ENCODE measurements around the gene PCDHB12.
"Not testable (repeated sequence)": the region's sequence is repeated elsewhere in the genome, so short reads cannot be mapped to it uniquely, and the experiment has no call there.

PCDHB12 gene

DNA sequence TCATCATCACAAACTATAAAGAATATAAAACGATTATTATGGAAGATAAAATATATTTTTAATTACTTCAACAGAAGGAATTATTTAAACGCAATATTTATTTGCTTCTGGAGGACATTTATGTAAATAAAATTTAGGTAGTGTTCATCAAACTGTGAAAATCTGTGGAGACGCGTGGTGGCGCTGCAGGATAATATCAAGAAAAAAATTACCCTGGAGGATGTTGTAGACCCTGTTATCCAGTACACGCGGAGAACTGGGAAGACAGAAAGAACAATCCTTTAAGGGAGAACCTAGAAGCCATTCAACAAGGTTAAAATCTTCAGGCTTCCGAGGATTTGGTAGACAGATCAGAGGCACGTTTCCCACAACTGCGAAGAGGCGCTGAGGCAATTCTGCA is at the start of gene PCDHB12:
TSS of gene PCDHB12 (plus strand) at position 242 of the 400 bp plus-strand sequence. CDS start 189 bp downstream, outside the sequence.
- DNase-seq = no peak

DNA sequence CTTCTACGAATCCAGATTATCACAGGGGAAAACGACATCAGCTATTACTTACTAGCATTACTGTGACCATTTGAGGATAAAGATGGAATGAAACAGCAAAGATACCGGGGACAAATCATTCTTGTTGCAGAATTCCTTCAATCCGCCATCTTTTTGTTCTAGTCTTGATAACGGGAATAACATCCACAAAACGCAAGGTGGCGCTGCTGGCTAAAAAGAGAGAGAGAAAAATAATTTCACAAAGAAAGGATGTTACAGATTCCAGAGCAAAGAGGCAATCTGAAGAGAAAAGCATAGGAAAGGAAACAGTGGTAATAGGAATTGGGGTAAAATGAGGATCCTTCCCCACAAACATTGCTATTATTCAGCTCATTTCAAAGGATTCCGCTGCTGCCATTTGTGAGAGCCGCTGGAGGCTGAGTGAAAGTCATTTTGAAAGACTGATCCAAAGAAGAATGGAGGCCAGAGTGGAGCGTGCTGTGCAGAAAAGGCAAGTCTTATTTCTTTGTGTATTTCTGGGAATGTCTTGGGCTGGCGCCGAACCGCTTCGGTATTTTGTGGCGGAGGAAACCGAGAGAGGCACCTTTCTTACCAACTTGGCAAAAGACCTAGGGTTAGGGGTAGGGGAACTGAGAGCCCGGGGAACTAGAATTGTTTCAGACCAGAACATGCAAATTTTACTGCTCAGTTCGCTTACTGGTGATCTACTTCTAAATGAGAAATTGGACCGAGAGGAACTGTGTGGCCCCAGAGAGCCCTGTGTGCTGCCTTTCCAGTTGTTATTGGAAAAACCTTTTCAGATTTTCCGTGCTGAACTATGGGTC is 35.9 kb upstream of the PCDHB12 start, which contains the start of gene PCDHB7:
TSS of gene PCDHB7 (plus strand) at position 264 of the 824 bp plus-strand sequence. CDS start at position 456, 192 bp downstream.
- no peak for DNase-seq

DNA sequence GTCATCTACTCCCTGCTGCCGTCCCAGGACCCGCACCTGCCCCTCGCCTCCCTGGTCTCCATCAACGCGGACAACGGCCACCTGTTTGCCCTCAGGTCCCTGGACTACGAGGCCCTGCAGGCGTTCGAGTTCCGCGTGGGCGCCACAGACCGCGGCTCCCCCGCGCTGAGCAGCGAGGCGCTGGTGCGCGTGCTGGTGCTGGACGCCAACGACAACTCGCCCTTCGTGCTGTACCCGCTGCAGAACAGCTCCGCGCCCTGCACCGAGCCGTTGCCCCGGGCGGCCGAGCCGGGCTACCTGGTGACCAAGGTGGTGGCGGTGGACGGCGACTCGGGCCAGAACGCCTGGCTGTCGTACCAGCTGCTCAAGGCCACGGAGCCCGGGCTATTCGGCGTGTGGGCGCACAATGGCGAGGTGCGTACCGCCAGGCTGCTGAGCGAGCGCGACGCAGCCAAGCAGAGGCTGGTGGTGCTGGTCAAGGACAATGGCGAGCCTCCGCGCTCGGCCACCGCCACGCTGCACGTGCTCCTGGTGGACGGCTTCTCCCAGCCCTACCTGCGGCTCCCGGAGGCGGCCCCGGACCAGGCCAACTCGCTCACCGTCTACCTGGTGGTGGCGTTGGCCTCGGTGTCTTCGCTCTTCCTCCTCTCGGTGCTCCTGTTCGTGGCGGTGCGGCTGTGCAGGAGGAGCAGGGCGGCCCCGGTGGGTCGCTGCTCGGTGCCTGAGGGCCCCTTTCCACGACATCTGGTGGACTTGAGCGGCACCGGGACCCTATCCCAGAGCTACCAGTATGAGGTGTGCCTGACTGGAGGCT is 34.0 kb upstream of the PCDHB12 start:
- DNase-seq = not testable (repeated sequence)

DNA sequence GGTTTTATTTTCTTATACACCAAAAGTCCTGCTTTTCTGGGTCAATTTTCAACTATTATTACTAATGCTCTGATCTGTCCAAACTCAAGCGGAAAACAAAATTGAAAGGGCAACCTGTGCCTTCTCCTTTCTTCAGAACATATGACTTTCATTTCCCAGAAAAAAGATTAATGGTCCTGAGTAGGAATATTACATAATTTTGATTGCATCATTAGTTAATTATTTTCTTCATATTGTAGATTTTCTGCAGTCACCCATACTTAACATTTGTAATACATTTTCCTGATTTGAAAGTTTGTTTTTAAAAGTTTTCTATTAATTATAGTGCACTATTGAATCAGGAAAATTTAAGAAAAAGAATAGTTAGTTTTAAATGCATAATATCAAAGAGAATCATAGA is 32.6 kb upstream of the PCDHB12 start:
- no peak for DNase-seq

DNA sequence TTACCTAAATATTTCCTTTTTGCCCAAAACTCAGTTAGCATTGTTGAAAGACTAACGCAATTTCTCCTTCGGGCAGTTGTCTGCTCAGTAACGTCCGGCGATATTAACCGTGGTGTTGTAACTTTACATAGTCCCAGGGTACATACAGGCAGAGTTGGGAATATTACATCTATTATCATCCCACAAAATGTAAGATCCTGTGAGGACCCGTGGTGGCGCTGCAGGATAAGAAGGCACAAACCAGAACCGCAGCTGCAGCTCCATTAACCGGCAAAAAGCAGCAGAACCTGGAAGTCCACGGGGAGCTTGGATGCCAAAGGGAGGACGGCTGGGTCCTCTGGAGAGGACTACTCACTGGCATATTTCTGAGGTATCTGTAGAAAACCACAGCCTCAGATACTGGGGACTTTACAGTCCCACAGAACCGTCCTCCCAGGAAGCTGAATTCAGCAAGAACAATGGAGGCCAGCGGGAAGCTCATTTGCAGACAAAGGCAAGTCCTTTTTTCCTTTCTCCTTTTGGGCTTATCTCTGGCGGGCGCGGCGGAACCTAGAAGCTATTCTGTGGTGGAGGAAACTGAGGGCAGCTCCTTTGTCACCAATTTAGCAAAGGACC is 30.8 kb upstream of the PCDHB12 start, which contains the start of gene PCDHB8:
TSS of gene PCDHB8 (plus strand) at position 214 of the 615 bp plus-strand sequence. CDS start at position 459, 245 bp downstream.
- DNase-seq = not testable (repeated sequence)

DNA sequence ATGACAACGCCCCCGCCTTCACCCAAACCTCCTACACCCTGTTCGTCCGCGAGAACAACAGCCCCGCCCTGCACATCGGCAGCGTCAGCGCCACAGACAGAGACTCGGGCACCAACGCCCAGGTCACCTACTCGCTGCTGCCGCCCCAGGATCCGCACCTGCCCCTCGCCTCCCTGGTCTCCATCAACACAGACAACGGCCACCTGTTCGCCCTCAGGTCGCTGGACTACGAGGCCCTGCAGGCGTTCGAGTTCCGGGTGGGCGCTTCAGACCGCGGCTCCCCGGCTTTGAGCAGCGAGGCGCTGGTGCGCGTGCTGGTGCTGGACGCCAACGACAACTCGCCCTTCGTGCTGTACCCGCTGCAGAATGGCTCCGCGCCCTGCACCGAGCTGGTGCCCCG is 29.1 kb upstream of the PCDHB12 start:
- not testable (repeated sequence) for DNase-seq

DNA sequence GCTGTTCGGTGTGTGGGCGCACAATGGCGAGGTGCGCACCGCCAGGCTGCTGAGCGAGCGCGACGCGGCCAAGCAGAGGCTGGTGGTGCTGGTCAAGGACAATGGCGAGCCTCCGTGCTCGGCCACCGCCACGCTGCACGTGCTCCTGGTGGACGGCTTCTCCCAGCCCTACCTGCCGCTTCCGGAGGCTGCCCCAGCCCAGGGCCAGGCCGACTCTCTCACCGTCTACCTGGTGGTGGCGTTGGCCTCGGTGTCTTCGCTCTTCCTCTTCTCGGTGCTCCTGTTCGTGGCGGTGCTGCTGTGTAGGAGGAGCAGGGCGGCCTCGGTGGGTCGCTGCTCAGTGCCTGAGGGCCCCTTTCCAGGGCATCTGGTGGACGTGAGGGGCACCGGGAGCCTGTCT is 28.6 kb upstream of the PCDHB12 start:
- DNase-seq = not testable (repeated sequence)

DNA sequence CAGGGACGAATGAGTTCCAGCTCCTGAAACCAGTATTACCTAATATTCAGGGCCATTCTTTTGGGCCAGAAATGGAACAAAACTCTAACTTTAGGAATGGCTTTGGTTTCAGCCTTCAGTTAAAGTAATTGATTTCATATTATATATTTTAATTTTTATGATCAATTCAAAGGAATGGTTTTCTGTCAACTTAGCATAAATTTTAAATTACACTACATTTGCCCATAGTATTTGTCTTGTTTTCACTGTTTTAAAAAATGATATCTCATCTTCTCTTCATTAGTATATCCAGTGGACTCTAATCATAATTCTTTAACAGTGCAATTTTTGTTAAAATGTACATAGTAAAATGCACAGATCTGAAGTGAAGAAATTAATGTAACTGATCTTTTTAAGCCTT is 28.2 kb upstream of the PCDHB12 start:
- DNase-seq = no peak

DNA sequence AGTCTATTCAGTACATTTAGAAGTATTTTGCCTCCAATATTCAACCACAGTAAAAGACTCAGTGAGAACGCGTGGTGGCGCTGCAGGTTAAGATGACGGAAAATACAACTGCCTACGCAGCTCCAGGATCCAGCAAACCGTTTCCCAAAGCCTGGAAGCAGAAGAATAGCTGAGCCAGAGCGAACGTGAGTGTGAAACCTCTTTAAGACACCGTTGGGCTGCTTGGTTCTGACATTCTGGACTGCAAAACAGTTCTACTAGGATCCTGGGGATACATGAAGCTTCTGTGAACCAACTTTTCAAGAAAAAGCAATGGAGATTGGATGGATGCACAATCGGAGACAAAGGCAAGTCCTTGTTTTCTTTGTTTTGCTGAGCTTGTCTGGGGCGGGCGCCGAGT is 26.3 kb upstream of the PCDHB12 start, which contains the start of gene PCDHB16:
TSS of gene PCDHB16 (plus strand) at position 140 of the 400 bp plus-strand sequence. CDS start at position 313, 173 bp downstream.
- DNase-seq = no peak

DNA sequence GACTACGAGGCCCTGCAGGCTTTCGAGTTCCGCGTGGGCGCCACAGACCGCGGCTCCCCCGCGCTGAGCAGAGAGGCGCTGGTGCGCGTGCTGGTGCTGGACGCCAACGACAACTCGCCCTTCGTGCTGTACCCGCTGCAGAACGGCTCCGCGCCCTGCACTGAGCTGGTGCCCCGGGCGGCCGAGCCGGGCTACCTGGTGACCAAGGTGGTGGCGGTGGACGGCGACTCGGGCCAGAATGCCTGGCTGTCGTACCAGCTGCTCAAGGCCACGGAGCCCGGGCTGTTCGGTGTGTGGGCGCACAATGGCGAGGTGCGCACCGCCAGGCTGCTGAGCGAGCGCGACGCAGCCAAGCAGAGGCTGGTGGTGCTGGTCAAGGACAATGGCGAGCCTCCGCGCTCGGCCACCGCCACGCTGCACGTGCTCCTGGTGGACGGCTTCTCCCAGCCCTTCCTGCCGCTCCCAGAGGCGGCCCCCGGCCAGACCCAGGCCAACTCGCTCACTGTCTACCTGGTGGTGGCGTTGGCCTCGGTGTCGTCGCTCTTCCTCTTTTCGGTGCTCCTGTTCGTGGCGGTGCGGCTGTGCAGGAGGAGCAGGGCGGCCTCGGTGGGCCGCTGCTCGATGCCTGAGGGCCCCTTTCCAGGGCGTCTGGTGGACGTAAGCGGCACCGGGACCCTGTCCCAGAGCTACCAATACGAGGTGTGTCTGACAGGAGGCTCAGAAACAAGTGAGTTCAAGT is 24.2 kb upstream of the PCDHB12 start:
- not testable (repeated sequence) for DNase-seq

DNA sequence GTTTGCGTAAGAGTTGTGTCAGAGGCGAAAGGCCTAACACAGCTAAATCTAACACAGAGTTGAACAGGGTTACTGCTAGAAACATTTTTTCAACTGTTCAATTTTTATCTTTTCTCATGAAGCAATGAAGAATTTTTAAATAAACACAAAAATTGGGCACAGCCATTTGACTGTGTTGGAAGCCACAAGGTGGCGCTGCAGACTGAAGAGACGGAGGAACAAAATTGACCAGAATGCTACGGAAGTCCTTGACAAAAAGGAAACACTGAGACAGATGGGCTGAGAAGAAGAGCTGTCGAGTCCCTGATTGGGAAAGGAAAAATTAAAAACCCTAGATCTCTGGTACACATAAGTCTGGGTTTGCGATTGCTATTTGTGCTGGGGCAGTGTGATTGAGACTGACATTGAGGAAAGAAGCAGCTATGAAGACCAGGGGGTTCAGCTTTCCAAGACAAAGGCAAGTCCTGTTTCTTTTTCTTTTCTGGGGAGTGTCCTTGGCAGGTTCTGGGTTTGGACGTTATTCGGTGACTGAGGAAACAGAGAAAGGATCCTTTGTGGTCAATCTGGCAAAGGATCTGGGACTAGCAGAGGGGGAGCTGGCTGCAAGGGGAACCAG is 21.5 kb upstream of the PCDHB12 start, which contains the start of gene PCDHB9:
TSS of gene PCDHB9 (plus strand) at position 265 of the 616 bp plus-strand sequence. CDS start at position 423, 158 bp downstream.
- DNase-seq = peak; percentile 21

DNA sequence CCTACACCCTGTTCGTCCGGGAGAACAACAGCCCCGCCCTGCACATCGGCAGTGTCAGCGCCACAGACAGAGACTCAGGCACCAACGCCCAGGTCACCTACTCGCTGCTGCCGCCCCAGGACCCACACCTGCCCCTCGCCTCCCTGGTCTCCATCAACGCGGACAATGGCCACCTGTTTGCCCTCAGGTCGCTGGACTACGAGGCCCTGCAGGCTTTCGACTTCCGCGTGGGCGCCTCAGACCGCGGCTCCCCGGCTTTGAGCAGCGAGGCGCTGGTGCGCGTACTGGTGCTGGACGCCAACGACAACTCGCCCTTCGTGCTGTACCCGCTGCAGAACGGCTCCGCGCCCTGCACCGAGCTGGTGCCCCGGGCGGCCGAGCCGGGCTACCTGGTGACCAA is 19.8 kb upstream of the PCDHB12 start:
- DNase-seq = not testable (repeated sequence)

DNA sequence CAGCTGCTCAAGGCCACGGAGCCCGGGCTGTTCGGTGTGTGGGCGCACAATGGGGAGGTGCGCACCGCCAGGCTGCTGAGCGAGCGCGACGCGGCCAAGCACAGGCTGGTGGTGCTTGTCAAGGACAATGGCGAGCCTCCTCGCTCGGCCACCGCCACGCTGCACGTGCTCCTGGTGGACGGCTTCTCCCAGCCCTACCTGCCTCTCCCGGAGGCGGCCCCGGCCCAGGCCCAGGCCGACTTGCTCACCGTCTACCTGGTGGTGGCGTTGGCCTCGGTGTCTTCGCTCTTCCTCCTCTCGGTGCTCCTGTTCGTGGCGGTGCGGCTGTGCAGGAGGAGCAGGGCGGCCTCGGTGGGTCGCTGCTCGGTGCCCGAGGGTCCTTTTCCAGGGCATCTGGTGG is 19.4 kb upstream of the PCDHB12 start:
- DNase-seq = not testable (repeated sequence)

DNA sequence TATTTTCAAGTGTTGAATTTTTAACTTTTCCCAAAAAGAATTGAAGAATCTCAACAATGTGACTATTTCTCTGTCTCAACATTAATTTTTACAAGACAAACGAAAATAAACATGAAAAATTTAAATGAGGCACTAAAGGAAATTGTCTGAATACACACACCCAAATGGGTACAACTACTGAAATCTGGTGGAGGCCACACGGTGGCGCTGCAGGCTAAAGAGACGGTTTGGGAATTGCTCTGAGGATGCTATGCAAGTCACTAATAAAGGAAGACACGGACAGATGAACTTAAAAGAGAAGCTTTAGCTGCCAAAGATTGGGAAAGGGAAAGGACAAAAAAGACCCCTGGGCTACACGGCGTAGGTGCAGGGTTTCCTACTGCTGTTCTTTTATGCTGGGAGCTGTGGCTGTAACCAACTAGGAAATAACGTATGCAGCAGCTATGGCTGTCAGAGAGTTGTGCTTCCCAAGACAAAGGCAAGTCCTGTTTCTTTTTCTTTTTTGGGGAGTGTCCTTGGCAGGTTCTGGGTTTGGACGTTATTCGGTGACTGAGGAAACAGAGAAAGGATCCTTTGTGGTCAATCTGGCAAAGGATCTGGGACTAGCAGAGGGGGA is 16.3 kb upstream of the PCDHB12 start, which contains the start of gene PCDHB10:
TSS of gene PCDHB10 (plus strand) at position 244 of the 616 bp plus-strand sequence. CDS start at position 444, 200 bp downstream.
- DNase-seq = peak; percentile 50

DNA sequence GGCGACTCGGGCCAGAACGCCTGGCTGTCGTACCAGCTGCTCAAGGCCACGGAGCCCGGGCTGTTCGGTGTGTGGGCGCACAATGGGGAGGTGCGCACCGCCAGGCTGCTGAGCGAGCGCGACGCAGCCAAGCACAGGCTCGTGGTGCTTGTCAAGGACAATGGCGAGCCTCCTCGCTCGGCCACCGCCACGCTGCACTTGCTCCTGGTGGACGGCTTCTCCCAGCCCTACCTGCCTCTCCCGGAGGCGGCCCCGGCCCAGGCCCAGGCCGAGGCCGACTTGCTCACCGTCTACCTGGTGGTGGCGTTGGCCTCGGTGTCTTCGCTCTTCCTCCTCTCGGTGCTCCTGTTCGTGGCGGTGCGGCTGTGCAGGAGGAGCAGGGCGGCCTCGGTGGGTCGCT is 14.2 kb upstream of the PCDHB12 start:
- not testable (repeated sequence) for DNase-seq

DNA sequence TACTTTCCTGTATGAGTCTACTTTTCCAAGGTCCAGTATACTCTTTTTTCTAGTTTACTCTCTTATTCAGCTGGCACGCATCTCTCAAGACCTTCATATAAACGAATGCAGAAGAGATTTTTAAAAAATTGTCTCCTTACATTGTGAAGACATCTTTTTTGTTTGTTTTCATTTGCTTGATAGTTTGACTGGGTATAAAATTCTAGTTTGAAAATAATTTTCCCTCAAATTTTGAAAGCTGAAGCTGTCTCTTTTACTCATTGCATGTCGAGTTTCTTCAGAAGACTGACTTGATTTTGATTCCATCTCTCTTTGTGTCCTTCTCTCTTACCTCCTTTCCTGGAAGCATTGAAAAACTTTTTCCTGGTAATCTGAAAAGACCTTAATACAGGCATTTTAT is 12.2 kb upstream of the PCDHB12 start:
- DNase-seq = no peak

DNA sequence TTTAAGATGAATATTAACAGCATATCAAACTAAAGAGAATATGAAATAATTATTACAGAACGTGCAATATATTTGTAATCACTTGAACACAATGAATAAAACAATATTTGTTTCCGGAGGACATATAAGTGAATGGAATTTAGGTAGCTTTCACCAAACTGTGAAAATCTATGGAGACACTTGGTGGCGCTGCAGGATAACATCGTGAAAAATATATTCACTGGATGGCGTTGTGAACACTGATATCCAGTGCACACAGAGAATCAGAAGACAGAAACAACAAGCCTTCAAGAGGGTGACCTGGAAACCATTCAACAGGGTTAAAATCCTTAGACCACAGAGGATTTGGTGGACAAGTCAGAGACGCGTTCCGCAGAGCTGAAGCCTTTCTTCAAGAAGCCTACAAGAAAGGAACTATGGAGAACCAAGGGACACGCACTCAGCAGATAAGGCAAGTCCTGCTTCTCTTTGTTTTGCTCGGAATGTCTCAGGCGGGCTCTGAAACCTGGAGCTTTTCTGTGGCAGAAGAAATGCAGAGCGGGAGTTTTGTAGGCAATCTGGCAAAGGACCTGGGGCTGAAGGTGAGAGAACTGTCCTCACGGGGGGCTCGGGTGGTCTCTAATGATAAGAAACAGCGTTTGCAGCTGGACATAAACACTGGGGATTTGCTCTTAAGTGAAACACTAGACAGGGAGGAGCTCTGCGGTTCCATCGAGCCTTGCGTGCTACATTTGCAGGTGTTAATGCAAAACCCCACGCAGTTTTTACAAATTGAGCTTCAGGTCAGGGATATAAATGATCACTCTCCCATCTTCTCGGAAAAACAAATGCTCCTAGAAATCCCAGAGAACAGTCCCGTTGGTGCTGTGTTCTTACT is 8.9 kb upstream of the PCDHB12 start, which contains the start of gene PCDHB11:
TSS of gene PCDHB11 (plus strand) at position 269 of the 877 bp plus-strand sequence. CDS start at position 417, 148 bp downstream.
- DNase-seq = peak; percentile 18

DNA sequence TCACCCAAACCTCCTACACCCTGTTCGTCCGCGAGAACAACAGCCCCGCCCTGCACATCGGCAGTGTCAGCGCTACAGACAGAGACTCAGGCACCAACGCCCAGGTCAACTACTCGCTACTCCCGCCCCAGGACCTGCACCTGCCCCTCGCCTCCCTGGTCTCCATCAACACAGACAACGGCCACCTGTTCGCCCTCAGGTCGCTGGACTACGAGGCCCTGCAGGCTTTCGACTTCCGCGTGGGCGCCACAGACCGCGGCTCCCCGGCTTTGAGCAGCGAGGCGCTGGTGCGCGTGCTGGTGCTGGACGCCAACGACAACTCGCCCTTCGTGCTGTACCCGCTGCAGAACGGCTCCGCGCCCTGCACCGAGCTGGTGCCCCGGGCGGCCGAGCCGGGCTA is 7.4 kb upstream of the PCDHB12 start:
- not testable (repeated sequence) for DNase-seq

DNA sequence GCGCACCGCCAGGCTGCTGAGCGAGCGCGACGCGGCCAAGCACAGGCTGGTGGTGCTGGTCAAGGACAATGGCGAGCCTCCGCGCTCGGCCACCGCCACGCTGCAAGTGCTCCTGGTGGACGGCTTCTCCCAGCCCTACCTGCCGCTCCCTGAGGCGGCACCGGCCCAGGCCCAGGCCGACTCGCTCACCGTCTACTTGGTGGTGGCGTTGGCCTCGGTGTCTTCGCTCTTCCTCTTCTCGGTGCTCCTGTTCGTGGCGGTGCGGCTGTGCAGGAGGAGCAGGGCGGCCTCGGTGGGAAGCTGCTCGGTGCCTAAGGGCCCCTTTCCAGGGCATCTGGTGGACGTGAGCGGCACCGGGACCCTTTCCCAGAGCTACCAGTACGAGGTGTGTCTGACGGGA is 6.9 kb upstream of the PCDHB12 start:
- not testable (repeated sequence) for DNase-seq

DNA sequence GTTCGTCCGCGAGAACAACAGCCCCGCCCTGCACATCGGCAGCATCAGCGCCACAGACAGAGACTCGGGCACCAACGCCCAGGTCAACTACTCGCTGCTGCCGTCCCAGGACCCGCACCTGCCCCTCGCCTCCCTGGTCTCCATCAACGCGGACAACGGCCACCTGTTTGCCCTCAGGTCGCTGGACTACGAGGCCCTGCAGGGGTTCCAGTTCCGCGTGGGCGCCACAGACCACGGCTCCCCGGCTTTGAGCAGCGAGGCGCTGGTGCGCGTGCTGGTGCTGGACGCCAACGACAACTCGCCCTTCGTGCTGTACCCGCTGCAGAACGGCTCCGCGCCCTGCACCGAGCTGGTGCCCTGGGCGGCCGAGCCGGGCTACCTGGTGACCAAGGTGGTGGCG is 1.8 kb downstream of the PCDHB12 start:
- DNase-seq = not testable (repeated sequence)

All from MV-4-11 (cell line).